SK-N-MC (cell line): ENCODE results near the gene LSM3.

Experiments used
- EZH2 ChIP-seq: fragments of 200-600 bp; sonication (generic); IDR thresholded peaks from one replicate; pipeline ENCODE4 v1.6.1; 2017; ENCODE audit warnings: antibody characterized with exemption
- POLR2AphosphoS5 ChIP-seq: IDR thresholded peaks from 2 replicates; pipeline ENCODE4 v1.6.1; 2012; ENCODE audit warnings: mild to moderate bottlenecking, low read depth, low read length, borderline replicate concordance

GRCh38 chr3:14194865-14195264 lies 16.2 kb downstream of the LSM3 start:
- TF ChIP-seq EZH2 = no peak
- TF ChIP-seq POLR2AphosphoS5 = no peak
